Measurements from ENCODE around the gene PTMA. TPM values are rescaled to one million over a fixed set of nuclear protein-coding genes. Genes with fewer than 3 reads are reported as not detected.
A peak's percentile ranks its signal among the peaks of the same experiment; 100 is the strongest.

The PTMA gene
- total RNA-seq, 1 experiment from 2014 or later = 1,625 TPM

DNA sequence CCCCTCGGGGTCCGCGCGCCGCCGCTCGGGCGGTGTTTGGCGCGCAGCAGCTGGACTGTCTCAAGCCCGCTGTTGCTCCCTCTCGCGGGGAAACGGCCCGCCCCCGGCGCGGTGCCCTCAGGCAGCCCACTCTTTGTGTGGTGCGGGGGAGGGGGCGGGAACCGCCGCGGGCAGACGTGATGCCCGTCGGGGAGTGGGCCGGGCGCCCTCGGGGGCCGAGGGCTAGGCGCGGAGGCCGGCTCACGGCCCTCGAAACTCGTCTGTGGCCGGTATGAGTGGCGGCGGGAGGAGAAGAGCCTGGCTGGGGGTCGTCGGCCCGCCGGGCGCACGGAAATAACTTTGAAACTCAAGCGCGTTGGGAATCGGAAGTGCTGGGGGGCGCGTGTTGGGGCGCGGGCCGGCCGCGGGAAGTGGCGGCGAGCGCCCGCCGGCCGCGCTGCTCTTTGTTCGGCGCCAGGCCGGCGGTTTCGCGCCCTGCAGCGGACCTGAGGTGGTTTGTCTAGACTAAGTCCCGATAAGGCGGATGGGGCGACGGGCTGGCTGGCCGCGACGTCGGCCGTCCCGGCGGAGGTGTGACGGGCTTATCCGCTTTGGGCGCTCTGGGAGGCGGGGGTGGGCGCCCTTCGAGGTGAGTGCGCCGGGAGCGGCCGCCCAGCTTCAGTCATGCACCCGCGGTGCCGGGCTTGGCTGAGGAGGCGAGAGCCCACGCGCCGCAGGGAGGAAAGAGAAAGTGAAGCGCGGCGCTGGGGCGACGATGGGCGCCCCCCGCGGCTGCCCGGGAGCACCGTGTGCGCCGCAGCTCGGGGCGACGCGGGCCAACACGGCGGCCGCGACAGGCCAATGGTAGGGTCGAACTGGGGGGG is 679 bp downstream of the PTMA start:
- Histone ChIP-seq H3K27ac (ENCODE audit: low read length) (peak overlapping the region; percentile 52), H4K20me1 (ENCODE audit: low read length) (peaks cover 38% of the 10 kb centered on the region), H3K4me3 (ENCODE audit: low read length) (peak overlapping the region; percentile 98), H2AFZ (ENCODE audit: low read length) (no peak overlapping the region), H3K27me3 (ENCODE audit: low read length) (no peaks in the 10 kb centered on the region), H3F3A (ENCODE audit: low read length, unreplicated experiment) (peaks cover 15% of the 10 kb centered on the region), H3K4me1 (ENCODE audit: insufficient read depth, low read length) (peaks cover 24% of the 10 kb centered on the region), H3K79me2 (ENCODE audit: low read length) (peaks cover 67% of the 10 kb centered on the region), H3K9ac (ENCODE audit: low read length) (peak overlapping the region; percentile 98), H3K9me2 (replicated peaks; ENCODE audit: low read length) (no peaks in the 10 kb centered on the region), H3K9me3 (ENCODE audit: low read length) (no peaks in the 10 kb centered on the region), H3K36me3 (ENCODE audit: low read depth, low read length) (peaks cover 36% of the 10 kb centered on the region), H3K4me2 (ENCODE audit: low read length) (peak overlapping the region; percentile 93)
- no peak for TF ChIP-seq EZH2 (IDR thresholded peaks at IDR 0.05; ENCODE audit: low read length, unreplicated experiment)
- no peak for TF ChIP-seq EZH2phosphoT487 (IDR thresholded peaks at IDR 0.05; ENCODE audit: borderline replicate concordance, low read length)
- no peak for TF ChIP-seq CTCF (conservative IDR thresholded peaks at IDR 0.05; ENCODE audit: low read depth, low read length)
- ATAC-seq = no peak
- peak; percentile 12 for DNase-seq
- CTCF ChIA-PET = interaction anchor here (0.6 kb wide), 3 partner anchors 32 to 800 kb away, joined by 3 to 5 read pairs (median 4); no protein-coding TSS in a partner anchor
- POLR2A ChIA-PET (ENCODE audit: unreplicated experiment) = interaction anchor here (1.0 kb wide), 1 partner anchor 34 kb away, joined by 4 read pairs; no protein-coding TSS in a partner anchor
- intact Hi-C loops (cut with micrococcal nuclease) = no loop called here
- no TSS peak for BruUV-seq (replicated peaks)

DNA sequence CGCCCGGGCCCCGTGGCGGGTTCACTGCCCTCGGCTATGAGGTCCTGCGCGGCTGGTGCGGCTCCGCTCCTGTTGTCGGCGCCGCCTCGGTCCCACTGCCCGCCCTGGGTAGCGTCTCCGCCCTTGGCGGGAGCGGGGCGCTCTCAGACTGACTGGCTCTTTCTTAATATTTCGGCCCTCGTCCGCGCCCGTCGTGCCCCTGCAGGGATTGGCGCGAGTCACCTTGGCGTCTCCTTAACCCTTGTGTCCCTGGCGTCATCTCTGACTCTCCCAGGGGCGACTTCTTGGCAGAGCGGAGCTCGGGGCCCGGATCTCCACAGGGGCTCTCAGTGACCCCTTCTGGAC is 1.3 kb downstream of the PTMA start:
- Histone ChIP-seq H2AFZ (ENCODE audit: low read length) (no peak overlapping the region), H3K36me3 (ENCODE audit: low read depth, low read length) (peaks cover 36% of the 10 kb centered on the region), H3K4me2 (ENCODE audit: low read length) (peak overlapping the region; percentile 93), H3K27me3 (ENCODE audit: low read length) (no peaks in the 10 kb centered on the region), H3K4me3 (ENCODE audit: low read length) (peak overlapping the region; percentile 98), H3F3A (ENCODE audit: low read length, unreplicated experiment) (peaks cover 15% of the 10 kb centered on the region), H4K20me1 (ENCODE audit: low read length) (peaks cover 38% of the 10 kb centered on the region), H3K4me1 (ENCODE audit: insufficient read depth, low read length) (peaks cover 24% of the 10 kb centered on the region), H3K9me2 (replicated peaks; ENCODE audit: low read length) (no peaks in the 10 kb centered on the region), H3K79me2 (ENCODE audit: low read length) (peaks cover 67% of the 10 kb centered on the region), H3K9ac (ENCODE audit: low read length) (peak overlapping the region; percentile 98), H3K9me3 (ENCODE audit: low read length) (no peaks in the 10 kb centered on the region), H3K27ac (ENCODE audit: low read length) (peak overlapping the region; percentile 52)
- CTCF ChIA-PET = no interaction called here
- intact Hi-C loops (cut with micrococcal nuclease) = no loop called here
- DNase-seq (no peak), ATAC-seq (no peak)
- no TSS peak for BruUV-seq (replicated peaks)
- POLR2A ChIA-PET (ENCODE audit: unreplicated experiment) = no interaction called here
- TF ChIP-seq EZH2phosphoT487 (IDR thresholded peaks at IDR 0.05; ENCODE audit: borderline replicate concordance, low read length) = no peak
- TF ChIP-seq CTCF (conservative IDR thresholded peaks at IDR 0.05; ENCODE audit: low read depth, low read length) = no peak
- TF ChIP-seq EZH2 (IDR thresholded peaks at IDR 0.05; ENCODE audit: low read length, unreplicated experiment) = no peak
